MCF 10A (cell line): ENCODE results near the gene FBLN1. TPM values are rescaled to one million over a fixed set of nuclear protein-coding genes. Genes with fewer than 3 reads are reported as not detected.

Source experiments
- BruUV-seq: library from RNA; stranded (reverse); fragments of 400-500 nt; replicated peaks from 2 replicates; lab custom pipeline; 2021; lab: Mats Ljungman, UMichigan
- CTCF ChIA-PET: fragments of 300-600 bp; sonication (Branson Sonifier 250); formaldehyde crosslinking; extraction: SDS; loops from one replicate; lab custom pipeline; 2021; ENCODE audit warnings: antibody characterized with exemption, inconsistent platforms; lab: Yijun Ruan, JAX
- POLR2A ChIA-PET: fragments of 300-600, 350-650 bp; sonication (Branson Sonifier 250); formaldehyde crosslinking; extraction: SDS; loops from one replicate; lab custom pipeline; 2020; ENCODE audit warnings: antibody characterized with exemption, inconsistent platforms; lab: Yijun Ruan, JAX
- DNase-seq: peaks from one replicate; pipeline ENCODE4 v3.0.0-alpha.2; 2018; ENCODE audit not compliant: unreplicated experiment
- H3K27ac Mint-ChIP-seq: one replicate; pipeline ENCODE4 v1.8.0; 2022; ENCODE audit warnings: mild to moderate bottlenecking, low read depth, mixed read lengths; ENCODE audit not compliant: unreplicated experiment
- H3K27me3 Mint-ChIP-seq: one replicate; pipeline ENCODE4 v1.8.0; 2022; ENCODE audit warnings: mixed read lengths; ENCODE audit not compliant: insufficient read depth, unreplicated experiment
- H3K36me3 Mint-ChIP-seq: one replicate; pipeline ENCODE4 v1.8.0; 2022; ENCODE audit warnings: mild to moderate bottlenecking, moderate library complexity, mixed read lengths; ENCODE audit not compliant: insufficient read depth, unreplicated experiment
- H3K4me1 Mint-ChIP-seq: one replicate; pipeline ENCODE4 v1.8.0; 2022; ENCODE audit warnings: mixed read lengths; ENCODE audit not compliant: insufficient read depth, unreplicated experiment
- H3K4me3 Mint-ChIP-seq: one replicate; pipeline ENCODE4 v1.8.0; 2022; ENCODE audit warnings: mild to moderate bottlenecking, moderate library complexity, mixed read lengths; ENCODE audit not compliant: unreplicated experiment
- H3K9me3 Mint-ChIP-seq: one replicate; pipeline ENCODE4 v1.8.0; 2022; ENCODE audit warnings: mixed read lengths; ENCODE audit not compliant: unreplicated experiment
- intact Hi-C: fragments of 100-400 bp; cut with micrococcal nuclease; formaldehyde crosslinking; loops from 2 replicates; pipeline ENCODE4 v1.14.1; 2022
- total RNA-seq: library from RNA; stranded (reverse); gene quantifications from 2 replicates; pipeline ENCODE4 v1.2.3, GENCODE V29; 2022
- TF ChIP-seq, protein P1 (sequence below): fragments of 200-600 bp; IDR thresholded peaks from one replicate; pipeline ENCODE4 v1.8.0; 2022; ENCODE audit warnings: antibody characterized with exemption, mild to moderate bottlenecking; ENCODE audit not compliant: unreplicated experiment

The FBLN1 gene
- total RNA-seq, 1 experiment from 2014 or later = 110 TPM

DNA sequence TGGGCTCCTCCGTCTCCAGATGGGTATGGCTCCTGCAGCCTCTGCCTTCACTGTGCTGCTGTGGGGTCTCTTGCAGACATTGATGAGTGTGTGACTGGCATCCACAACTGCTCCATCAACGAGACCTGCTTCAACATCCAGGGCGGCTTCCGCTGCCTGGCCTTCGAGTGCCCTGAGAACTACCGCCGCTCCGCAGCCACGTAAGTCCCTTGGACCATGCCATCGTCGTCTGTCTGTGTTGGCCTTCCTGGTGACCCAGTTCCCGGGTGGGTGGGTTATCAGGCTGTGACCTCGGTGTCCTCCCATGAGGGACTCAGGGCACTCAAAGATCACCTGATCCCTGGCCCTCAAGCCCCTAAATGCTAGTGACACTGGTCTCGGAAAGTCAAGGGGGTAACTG, 47.7 kb downstream of the FBLN1 start:
- BruUV-seq = no TSS peak
- intact Hi-C loops = loop anchor here (5.0 kb wide), 1 partner anchor 448 kb away; no protein-coding TSS in a partner anchor
- Mint-ChIP-seq H3K4me1 (peaks cover 39% of the 10 kb centered on the region), H3K27ac (peak overlapping the region; percentile 99), H3K9me3 (no peaks in the 10 kb centered on the region), H3K4me3 (no peak overlapping the region), H3K27me3 (no peaks in the 10 kb centered on the region), H3K36me3 (peaks cover 25% of the 10 kb centered on the region)
- ChIA-PET CTCF (interaction anchor here (0.6 to 4.2 kb wide), 11 partner anchors 11 to 623 kb away, joined by 3 to 142 read pairs (median 3); no protein-coding TSS in a partner anchor), POLR2A (interaction anchor here (1.9 to 4.3 kb wide), 7 partner anchors 12 to 81 kb away, joined by 6 to 47 read pairs (median 20); partner anchors contain the start of gene FBLN1)
- TF ChIP-seq, protein P1, sequence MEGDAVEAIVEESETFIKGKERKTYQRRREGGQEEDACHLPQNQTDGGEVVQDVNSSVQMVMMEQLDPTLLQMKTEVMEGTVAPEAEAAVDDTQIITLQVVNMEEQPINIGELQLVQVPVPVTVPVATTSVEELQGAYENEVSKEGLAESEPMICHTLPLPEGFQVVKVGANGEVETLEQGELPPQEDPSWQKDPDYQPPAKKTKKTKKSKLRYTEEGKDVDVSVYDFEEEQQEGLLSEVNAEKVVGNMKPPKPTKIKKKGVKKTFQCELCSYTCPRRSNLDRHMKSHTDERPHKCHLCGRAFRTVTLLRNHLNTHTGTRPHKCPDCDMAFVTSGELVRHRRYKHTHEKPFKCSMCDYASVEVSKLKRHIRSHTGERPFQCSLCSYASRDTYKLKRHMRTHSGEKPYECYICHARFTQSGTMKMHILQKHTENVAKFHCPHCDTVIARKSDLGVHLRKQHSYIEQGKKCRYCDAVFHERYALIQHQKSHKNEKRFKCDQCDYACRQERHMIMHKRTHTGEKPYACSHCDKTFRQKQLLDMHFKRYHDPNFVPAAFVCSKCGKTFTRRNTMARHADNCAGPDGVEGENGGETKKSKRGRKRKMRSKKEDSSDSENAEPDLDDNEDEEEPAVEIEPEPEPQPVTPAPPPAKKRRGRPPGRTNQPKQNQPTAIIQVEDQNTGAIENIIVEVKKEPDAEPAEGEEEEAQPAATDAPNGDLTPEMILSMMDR = no peak
- DNase-seq = no peak

DNA sequence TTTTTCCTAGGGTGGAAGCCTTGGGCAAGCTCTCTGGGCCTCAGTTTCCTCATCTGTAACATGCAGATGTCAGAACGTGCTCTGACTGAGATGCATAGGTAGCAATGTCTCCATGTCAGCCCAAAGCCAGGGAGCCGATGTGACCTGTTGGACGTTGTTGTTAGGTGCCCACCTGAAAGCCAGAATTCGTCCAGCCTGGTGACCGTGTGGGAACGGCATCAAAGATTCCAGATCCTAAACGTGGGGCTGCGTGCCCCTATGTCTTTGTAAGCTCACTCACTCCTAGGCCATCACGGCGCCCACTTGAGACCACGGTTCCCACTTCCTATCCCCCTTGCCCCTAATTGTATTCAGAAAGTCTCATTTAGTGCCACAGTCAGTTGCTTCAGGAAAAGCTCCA, 48.2 kb downstream of the FBLN1 start:
- intact Hi-C loops = loop anchor here (5.0 kb wide), 1 partner anchor 449 kb away; no protein-coding TSS in a partner anchor
- H3K9me3 Mint-ChIP-seq = no peaks in the 10 kb centered on the region
- ChIA-PET CTCF (interaction anchor here (0.6 to 4.2 kb wide), 6 partner anchors 14 to 282 kb away, joined by 3 to 142 read pairs (median 4); no protein-coding TSS in a partner anchor), POLR2A (interaction anchor here (0.7 to 4.3 kb wide), 7 partner anchors 13 to 108 kb away, joined by 3 to 28 read pairs (median 15); partner anchors contain the start of gene FBLN1)
- no TSS peak for BruUV-seq
- no peak overlapping the region for H3K4me3 Mint-ChIP-seq
- TF ChIP-seq, protein P1 = no peak
- peak overlapping the region; percentile 99 for H3K27ac Mint-ChIP-seq
- peaks cover 25% of the 10 kb centered on the region for H3K36me3 Mint-ChIP-seq
- H3K4me1 Mint-ChIP-seq = peaks cover 37% of the 10 kb centered on the region
- DNase-seq = no peak
- no peaks in the 10 kb centered on the region for H3K27me3 Mint-ChIP-seq

DNA sequence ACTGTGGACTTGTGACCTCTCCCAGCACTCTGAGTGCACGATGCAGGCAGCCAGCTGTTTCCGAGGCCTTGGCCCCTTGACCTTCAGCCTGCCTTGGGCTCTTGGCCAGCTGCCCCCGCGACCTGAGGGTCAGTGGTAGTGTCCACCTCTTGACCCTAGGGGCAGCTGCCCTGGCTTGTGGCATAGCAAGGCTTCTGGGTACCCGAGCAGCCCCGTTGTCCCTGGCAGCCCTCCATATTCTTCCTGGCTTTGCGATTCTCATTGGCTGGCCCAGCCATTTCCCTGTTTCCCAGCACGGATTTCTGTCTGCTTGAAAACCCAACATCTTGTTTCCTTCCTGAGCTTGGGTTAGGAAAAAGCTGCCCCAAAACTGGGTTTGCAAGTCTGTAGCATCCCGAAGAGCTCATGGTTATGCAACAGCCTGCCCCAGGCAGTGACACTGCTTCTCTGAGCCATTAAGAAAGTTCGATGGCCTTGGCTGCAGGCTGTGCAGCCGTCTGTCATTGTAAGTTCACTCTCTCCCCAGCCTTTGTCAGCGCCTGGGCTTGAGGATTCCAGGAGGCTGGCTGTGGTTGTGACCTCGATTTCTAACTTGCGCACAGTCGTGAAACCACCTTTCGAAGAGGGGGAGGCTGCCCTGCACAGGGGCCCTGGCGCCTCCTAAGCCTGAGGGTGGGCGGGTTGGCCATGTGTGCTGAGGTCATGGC, 48.8 kb downstream of the FBLN1 start:
- POLR2A ChIA-PET = interaction anchor here (0.7 to 4.3 kb wide), 9 partner anchors 14 to 111 kb away, joined by 3 to 28 read pairs (median 15); partner anchors contain the start of gene FBLN1
- no peak overlapping the region for H3K4me3 Mint-ChIP-seq
- BruUV-seq = no TSS peak

More for the DNA sequence above, 48.8 kb downstream of the FBLN1 start:
- Mint-ChIP-seq H3K27ac (peak overlapping the region; percentile 99), H3K27me3 (no peaks in the 10 kb centered on the region), H3K4me1 (peaks cover 37% of the 10 kb centered on the region), H3K9me3 (no peaks in the 10 kb centered on the region), H3K36me3 (peaks cover 24% of the 10 kb centered on the region)
- peak; percentile 33 for DNase-seq
- intact Hi-C loops = loop anchor here (2.0 to 5.0 kb wide), 2 partner anchors 49 to 449 kb away; partner anchors contain the start of gene FBLN1
- CTCF ChIA-PET = interaction anchor here (0.8 to 4.2 kb wide), 9 partner anchors 15 to 279 kb away, joined by 3 to 142 read pairs (median 4); no protein-coding TSS in a partner anchor
- TF ChIP-seq, protein P1 = no peak
